Naive thymus-derived CD4-positive, alpha-beta T cell (primary cell): Measurements from ENCODE around the gene MAPK7. TPM values are rescaled to one million over a fixed set of nuclear protein-coding genes. Genes with fewer than 3 reads are reported as not detected.

Experiments used
- ATAC-seq: fragments of 150-1000 bp; cut with Tn5 transposase; 2 replicates; pipeline ENCODE4 v1.10.0; 2021; ENCODE audit warnings: mild to moderate bottlenecking, moderate library complexity
- CTCF ChIA-PET: fragments of 350-600 bp; sonication (Branson Sonifier 250); formaldehyde crosslinking; loops from one replicate; lab custom pipeline; 2021; ENCODE audit warnings: antibody characterized with exemption; lab: Charles Lee
- POLR2A ChIA-PET: fragments of 350-600 bp; sonication (Branson Sonifier 250); formaldehyde crosslinking; loops from one replicate; lab custom pipeline; 2021; ENCODE audit warnings: antibody characterized with exemption, inconsistent platforms; lab: Charles Lee
- DNase-seq, 9 donors: peaks; one replicate each; pipeline versions ENCODE4 v3.0.0 to v3.0.0-alpha.2; 2020 to 2022; ENCODE audit warnings: mixed read lengths in 1 of 9
- H3K27ac ChIP-seq: one replicate; pipeline ENCODE4 v1.7.0; 2013; ENCODE audit warnings: mild to moderate bottlenecking, low read depth, low read length, moderate library complexity
- H3K27me3 ChIP-seq, 2 donors: one replicate each; pipeline ENCODE4 v1.7.0; 2013; ENCODE audit warnings: low read length in 2 of 2, mild to moderate bottlenecking in 2 of 2, moderate library complexity in 2 of 2; ENCODE audit not compliant: control insufficient read depth in 2 of 2, insufficient read depth in 2 of 2
- H3K36me3 ChIP-seq, 3 experiments: 1 replicate in 2 of 3; 2 replicates in 1 of 3; pipeline ENCODE4 v1.7.0; 2013; ENCODE audit warnings: low read length in 3 of 3, mild to moderate bottlenecking in 3 of 3, moderate library complexity in 1 of 3; ENCODE audit not compliant: insufficient read depth in 3 of 3, control insufficient read depth in 2 of 3
- H3K4me1 ChIP-seq, 2 donors: one replicate each; pipeline ENCODE4 v1.7.0; 2013; ENCODE audit warnings: low read length in 2 of 2, mild to moderate bottlenecking in 2 of 2, moderate library complexity in 1 of 2; ENCODE audit not compliant: control insufficient read depth in 2 of 2, insufficient read depth in 2 of 2
- H3K4me3 ChIP-seq: 2 replicates; pipeline ENCODE4 v1.7.0; 2013; ENCODE audit warnings: mild to moderate bottlenecking, low read length
- H3K9me3 ChIP-seq, 3 experiments: 1 replicate in 2 of 3; 2 replicates in 1 of 3; pipeline ENCODE4 v1.7.0; 2013; ENCODE audit warnings: low read length in 3 of 3; ENCODE audit not compliant: control insufficient read depth in 2 of 3
- H3K27ac Mint-ChIP-seq, 9 donors: one replicate each; pipeline ENCODE4 v1.8.0; 2020 to 2022; ENCODE audit warnings: mixed read lengths in 9 of 9, mild to moderate bottlenecking in 8 of 9, moderate library complexity in 5 of 9, inconsistent platforms in 2 of 9
- H3K27me3 Mint-ChIP-seq, 5 donors: one replicate each; pipeline ENCODE4 v1.8.0; 2021 to 2022; ENCODE audit warnings: mixed read lengths in 5 of 5, mild to moderate bottlenecking in 1 of 5
- H3K36me3 Mint-ChIP-seq, 5 donors: one replicate each; pipeline ENCODE4 v1.8.0; 2020 to 2022; ENCODE audit warnings: mixed read lengths in 5 of 5, mild to moderate bottlenecking in 3 of 5, inconsistent platforms in 1 of 5
- H3K4me1 Mint-ChIP-seq, 7 donors: one replicate each; pipeline ENCODE4 v1.8.0; 2020 to 2022; ENCODE audit warnings: mixed read lengths in 7 of 7, mild to moderate bottlenecking in 3 of 7, inconsistent platforms in 1 of 7
- H3K4me3 Mint-ChIP-seq, 10 donors: one replicate each; pipeline ENCODE4 v1.8.0; 2020 to 2022; ENCODE audit warnings: mild to moderate bottlenecking in 10 of 10, mixed read lengths in 10 of 10, moderate library complexity in 6 of 10, inconsistent platforms in 2 of 10
- H3K9me3 Mint-ChIP-seq, 11 donors: one replicate each; pipeline ENCODE4 v1.8.0; 2020 to 2022; ENCODE audit warnings: mixed read lengths in 11 of 11, mild to moderate bottlenecking in 4 of 11, inconsistent platforms in 1 of 11, moderate library complexity in 1 of 11
- intact Hi-C, 2 donors: fragments of 100-400 bp; cut with micrococcal nuclease; formaldehyde crosslinking; loops; one replicate each; pipeline ENCODE4 v1.15.1; 2023
- polyA plus RNA-seq, 2 donors: library from polyadenylated mRNA; unstranded; fragments of 300-500 nt; fragmentation: Illumina TruSeq; gene quantifications; one replicate each; pipeline ENCODE4 v1.2.3, GENCODE V29; 2021
- total RNA-seq, 6 experiments: library from RNA in 5 of 6; stranded (reverse) in 5 of 6; gene quantifications; 1 replicate in 5 of 6; 2 replicates in 1 of 6; pipeline ENCODE4 v1.2.3 and lab custom pipeline; 2021 to 2026

Gene MAPK7
- total and polyA plus RNA-seq, 7 experiments from 2014 or later, result 4.3 to 50.5 (median 25.7) TPM

DNA sequence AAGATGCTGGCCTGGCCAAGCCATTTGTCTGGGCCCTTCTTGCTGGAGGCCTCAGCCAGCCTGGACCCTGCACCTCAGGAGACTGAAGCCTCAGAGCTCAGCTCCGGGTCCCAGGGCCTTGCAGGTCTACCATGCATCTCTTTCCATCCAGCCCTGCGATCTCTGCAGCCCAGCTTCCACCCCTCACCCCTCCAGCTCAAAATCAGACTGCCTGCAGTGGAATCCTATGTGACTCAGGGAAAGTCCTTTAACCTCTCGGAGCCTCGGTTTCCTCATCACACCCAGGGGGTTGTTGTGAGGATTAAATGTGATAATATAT is 12.8 kb upstream of the MAPK7 start:
- ATAC-seq, result no peak

DNA sequence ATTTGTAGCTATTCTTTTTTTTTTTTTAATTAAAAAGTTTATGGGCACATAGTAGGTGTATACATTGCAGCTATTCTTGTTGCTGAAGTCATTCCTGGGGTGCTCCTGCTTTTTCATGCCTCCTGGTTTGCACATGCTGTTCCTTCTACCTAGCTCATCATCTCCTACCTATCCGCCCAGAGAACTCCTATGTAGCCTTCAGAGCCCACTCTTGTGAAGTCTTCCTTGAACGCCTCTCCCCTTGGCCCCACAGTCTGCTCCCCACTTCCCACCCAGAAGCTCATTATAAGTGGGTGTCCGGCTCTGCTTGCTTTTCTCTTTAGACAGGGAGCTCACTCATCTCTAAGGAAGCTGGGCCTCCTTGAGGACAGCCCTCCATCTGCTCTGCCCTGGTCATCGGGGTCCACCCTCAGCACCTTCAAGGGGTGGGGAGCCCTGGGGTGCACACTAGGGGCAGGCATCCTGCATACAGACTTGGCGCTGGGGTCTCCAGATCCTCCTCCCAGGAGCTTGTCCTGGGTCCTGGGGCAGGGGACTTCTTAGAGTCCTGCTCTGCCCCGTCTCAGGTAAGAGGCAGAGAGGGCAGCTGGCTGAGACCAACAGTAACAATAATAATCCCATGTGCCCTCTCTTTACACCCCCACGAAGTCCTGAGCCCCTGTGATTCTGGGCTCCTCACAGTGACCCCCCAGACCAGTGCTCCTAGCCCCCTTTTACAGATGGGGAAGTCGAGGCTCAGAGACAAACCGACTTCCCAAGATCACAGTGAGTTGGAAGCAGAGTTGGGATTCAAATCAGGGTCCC is 12.3 kb upstream of the MAPK7 start:
- no peak for DNase-seq

More for the DNA sequence above, 12.8 kb upstream of the MAPK7 start:
- Histone ChIP-seq H3K9me3 (no peaks in the 10 kb centered on the region), H3K4me1 (peaks cover 16 to 30% of the 10 kb centered on the region in 2 donors), H3K27ac (no peak overlapping the region), H3K4me3 (no peak overlapping the region), H3K36me3 (no peaks in the 10 kb centered on the region), H3K27me3 (no peaks in the 10 kb centered on the region)
- H3K4me3 Mint-ChIP-seq, result no peak overlapping the region
- H3K27me3 Mint-ChIP-seq, result peaks cover 0 to 12% (median 4%) of the 10 kb centered on the region in 5 donors
- H3K9me3 Mint-ChIP-seq, result no peaks in the 10 kb centered on the region
- peaks cover 0 to 3% (median 0%) of the 10 kb centered on the region in 5 donors for H3K36me3 Mint-ChIP-seq
- DNase-seq, result no peak
- peaks cover 14 to 47% (median 24%) of the 10 kb centered on the region in 7 donors for H3K4me1 Mint-ChIP-seq
- POLR2A ChIA-PET, result interaction anchor here (2.5 kb wide), 1 partner anchor 12 kb away, joined by 14 read pairs; the partner anchor contains the start of gene MAPK7
- intact Hi-C loops, result no loop called here
- H3K27ac Mint-ChIP-seq, result peak overlapping the region in 1 of 9 donors; percentile 1
- CTCF ChIA-PET, result interaction anchor here (0.6 to 4.7 kb wide), 4 partner anchors 12 to 154 kb away, joined by 3 to 64 read pairs (median 7); partner anchors contain the start of gene MAPK7

DNA sequence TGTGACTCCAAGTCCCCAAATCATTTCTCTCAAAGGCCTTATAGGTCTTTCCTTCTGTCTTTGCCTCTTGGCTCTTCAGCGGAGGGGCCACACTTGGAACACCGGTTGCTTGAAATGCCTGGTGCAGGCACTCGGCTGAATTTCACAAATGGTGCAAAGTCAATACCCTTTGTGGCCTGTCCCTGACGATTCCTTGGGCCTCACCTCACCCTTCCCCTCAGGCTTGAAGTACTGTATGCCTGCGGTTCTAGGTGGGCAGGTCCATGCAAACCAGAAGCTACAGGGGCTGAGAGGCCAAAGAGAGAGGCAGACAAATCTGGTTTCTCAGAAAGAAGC is 11.7 kb upstream of the MAPK7 start:
- H3K27ac Mint-ChIP-seq, result peak overlapping the region in 1 of 9 donors; percentile 48
- ChIA-PET POLR2A (interaction anchor here (2.5 kb wide), 1 partner anchor 11 kb away, joined by 14 read pairs; the partner anchor contains the start of gene MAPK7), CTCF (no interaction called here)
- no peak overlapping the region for H3K4me3 Mint-ChIP-seq
- intact Hi-C loops, result no loop called here
- H3K27me3 ChIP-seq, result no peaks in the 10 kb centered on the region
- ATAC-seq, result no peak
- H3K9me3 ChIP-seq, result no peaks in the 10 kb centered on the region
- no peaks in the 10 kb centered on the region for H3K9me3 Mint-ChIP-seq
- H3K27me3 Mint-ChIP-seq, result peaks cover 0 to 5% (median 0%) of the 10 kb centered on the region in 5 donors
- H3K36me3 Mint-ChIP-seq, result peaks cover 0 to 5% (median 0%) of the 10 kb centered on the region in 5 donors
- H3K4me1 ChIP-seq, result peaks cover 26 to 41% of the 10 kb centered on the region in 2 donors
- no peak overlapping the region for H3K4me3 ChIP-seq
- no peak overlapping the region for H3K27ac ChIP-seq
- no peaks in the 10 kb centered on the region for H3K36me3 ChIP-seq
- no peak for DNase-seq
- H3K4me1 Mint-ChIP-seq, result peaks cover 14 to 54% (median 33%) of the 10 kb centered on the region in 7 donors

More for the DNA sequence above, 12.3 kb upstream of the MAPK7 start:
- Histone ChIP-seq H3K4me3 (no peak overlapping the region), H3K4me1 (peaks cover 21 to 35% of the 10 kb centered on the region in 2 donors), H3K27ac (no peak overlapping the region), H3K36me3 (no peaks in the 10 kb centered on the region), H3K9me3 (no peaks in the 10 kb centered on the region), H3K27me3 (no peaks in the 10 kb centered on the region)
- peaks cover 0 to 3% (median 0%) of the 10 kb centered on the region in 5 donors for H3K36me3 Mint-ChIP-seq
- intact Hi-C loops, result no loop called here
- no peak for ATAC-seq
- CTCF ChIA-PET, result interaction anchor here (1.1 to 4.7 kb wide), 2 partner anchors 11 to 81 kb away, joined by 10 to 64 read pairs; partner anchors contain the start of gene MAPK7
- H3K4me1 Mint-ChIP-seq, result peaks cover 14 to 52% (median 28%) of the 10 kb centered on the region in 7 donors
- H3K27ac Mint-ChIP-seq, result peak overlapping the region in 2 of 9 donors; percentile 1 to 32
- H3K9me3 Mint-ChIP-seq, result no peaks in the 10 kb centered on the region
- POLR2A ChIA-PET, result interaction anchor here (2.5 kb wide), 1 partner anchor 12 kb away, joined by 14 read pairs; the partner anchor contains the start of gene MAPK7
- no peak overlapping the region for H3K4me3 Mint-ChIP-seq
- peaks cover 0 to 8% (median 4%) of the 10 kb centered on the region in 5 donors for H3K27me3 Mint-ChIP-seq

DNA sequence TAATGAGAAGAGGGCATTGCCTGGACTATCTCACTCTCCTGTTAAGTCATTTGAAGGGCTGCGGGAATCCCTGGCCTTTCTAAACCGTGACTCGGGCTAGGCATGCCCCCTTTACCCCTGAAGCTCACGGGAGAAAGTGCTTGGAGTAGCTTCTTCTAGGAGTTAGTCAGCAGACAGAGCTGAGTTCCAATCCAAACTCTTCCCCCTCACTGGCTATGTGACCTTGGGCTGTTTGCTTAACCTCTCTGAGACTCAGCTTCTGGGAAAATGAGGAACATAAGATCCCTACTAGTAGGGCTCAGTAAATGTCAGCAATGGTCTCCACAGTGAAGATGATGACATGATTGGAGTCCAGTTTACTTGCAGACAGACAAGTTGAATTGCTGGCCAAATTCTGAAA is 10.1 kb upstream of the MAPK7 start:
- Mint-ChIP-seq H3K4me3 (peak overlapping the region in 1 of 10 donors; percentile 75), H3K27ac (peak overlapping the region in 3 of 9 donors; percentile 12 to 51 (median 16)), H3K4me1 (peaks cover 14 to 61% (median 32%) of the 10 kb centered on the region in 7 donors), H3K36me3 (peaks cover 0 to 5% (median 0%) of the 10 kb centered on the region in 5 donors), H3K27me3 (peaks cover 0 to 5% (median 0%) of the 10 kb centered on the region in 5 donors), H3K9me3 (peaks cover 0 to 2% (median 0%) of the 10 kb centered on the region in 11 donors)
- Histone ChIP-seq H3K27ac (no peak overlapping the region), H3K9me3 (no peaks in the 10 kb centered on the region), H3K4me1 (peaks cover 25 to 45% of the 10 kb centered on the region in 2 donors), H3K27me3 (no peaks in the 10 kb centered on the region), H3K4me3 (no peak overlapping the region), H3K36me3 (no peaks in the 10 kb centered on the region)
- CTCF ChIA-PET, result no interaction called here
- ATAC-seq (no peak), DNase-seq (no peak)
- POLR2A ChIA-PET, result interaction anchor here (2.4 kb wide), 1 partner anchor 10 kb away, joined by 19 read pairs; the partner anchor contains the start of gene MAPK7
- intact Hi-C loops, result no loop called here

DNA sequence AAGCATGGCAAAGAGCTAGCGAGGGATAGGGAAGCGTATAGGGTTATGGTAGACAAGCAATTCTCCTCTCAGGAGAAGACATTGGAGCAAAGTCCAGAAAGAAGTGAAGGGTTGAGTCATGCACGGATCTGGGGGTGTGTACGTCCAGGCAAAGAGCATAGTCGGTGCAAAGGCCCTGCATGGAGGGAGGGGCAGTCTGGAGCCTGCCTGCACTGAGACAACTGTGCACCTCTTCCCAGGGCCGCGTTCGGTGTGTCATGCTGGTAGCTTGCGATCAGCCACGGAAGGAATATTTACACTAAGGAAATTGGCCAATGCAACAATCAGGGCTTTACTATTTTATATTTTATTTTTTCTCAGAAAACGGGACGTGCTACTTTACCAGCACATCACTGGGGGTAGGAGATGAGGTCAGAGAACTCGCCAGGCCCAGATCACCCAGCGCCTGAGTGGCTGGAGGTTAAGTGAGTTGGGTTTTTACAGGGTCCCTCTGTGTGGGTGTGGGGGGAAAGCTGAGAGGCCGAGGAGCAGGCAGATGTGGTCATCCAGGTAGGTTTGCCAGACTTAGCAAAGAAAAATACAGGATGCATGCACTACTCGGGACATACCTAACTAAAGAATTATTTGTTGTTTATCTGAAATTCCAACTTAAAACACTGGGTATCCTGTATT is 9.1 kb upstream of the MAPK7 start:
- Mint-ChIP-seq H3K27ac (peak overlapping the region in 6 of 9 donors; percentile 8 to 93 (median 80)), H3K4me1 (peaks cover 14 to 57% (median 32%) of the 10 kb centered on the region in 7 donors), H3K4me3 (peak overlapping the region in 8 of 10 donors; percentile 6 to 81 (median 54)), H3K36me3 (peaks cover 0 to 8% (median 0%) of the 10 kb centered on the region in 5 donors), H3K27me3 (peaks cover 0 to 5% (median 0%) of the 10 kb centered on the region in 5 donors), H3K9me3 (peaks cover 0 to 2% (median 0%) of the 10 kb centered on the region in 11 donors)
- peak overlapping the region; percentile 46 for H3K4me3 ChIP-seq
- ATAC-seq, result no peak
- DNase-seq, result no peak
- no peaks in the 10 kb centered on the region for H3K27me3 ChIP-seq
- H3K9me3 ChIP-seq, result no peaks in the 10 kb centered on the region
- intact Hi-C loops, result no loop called here
- ChIA-PET CTCF (interaction anchor here (1.3 kb wide), 1 partner anchor 8 kb away, joined by 4 read pairs; no protein-coding TSS in a partner anchor), POLR2A (interaction anchor here (2.4 kb wide), 1 partner anchor 9 kb away, joined by 19 read pairs; the partner anchor contains the start of gene MAPK7)
- no peak overlapping the region for H3K27ac ChIP-seq
- H3K36me3 ChIP-seq, result no peaks in the 10 kb centered on the region
- peaks cover 25 to 45% of the 10 kb centered on the region in 2 donors for H3K4me1 ChIP-seq
